ENCODE data around the gene CACNA2D3. TPM values are rescaled to one million over a fixed set of nuclear protein-coding genes. Genes with fewer than 3 reads are reported as not detected.

CACNA2D3 gene
- total RNA-seq, 1 donor from 2014 or later, result not detected

GRCh38 chr3:54764911-54765310 lies 642.6 kb downstream of the CACNA2D3 start:
- Mint-ChIP-seq H3K4me1 (ENCODE audit: low read depth) (peaks cover 3% of the 10 kb centered on the region), H3K36me3 (ENCODE audit: low read depth) (no peaks in the 10 kb centered on the region), H3K27ac (ENCODE audit: unreplicated experiment) (no peak overlapping the region), H3K4me3 (ENCODE audit: unreplicated experiment) (no peak overlapping the region), H3K9me3 (ENCODE audit: low read depth) (no peaks in the 10 kb centered on the region), H3K27me3 (ENCODE audit: low read depth) (peaks cover 11% of the 10 kb centered on the region)
- no peak for TF ChIP-seq CTCF (IDR thresholded peaks at IDR 0.05)
- DNase-seq (ENCODE audit: low spot score), result no peak

GRCh38 chr3:54771050-54771449 lies 648.7 kb downstream of the CACNA2D3 start:
- Mint-ChIP-seq H3K9me3 (ENCODE audit: low read depth) (no peaks in the 10 kb centered on the region), H3K27me3 (ENCODE audit: low read depth) (peaks cover 11% of the 10 kb centered on the region), H3K4me3 (ENCODE audit: unreplicated experiment) (no peak overlapping the region), H3K4me1 (ENCODE audit: low read depth) (no peaks in the 10 kb centered on the region), H3K27ac (ENCODE audit: unreplicated experiment) (no peak overlapping the region), H3K36me3 (ENCODE audit: low read depth) (no peaks in the 10 kb centered on the region)
- DNase-seq (ENCODE audit: low spot score), result no peak
- no peak for TF ChIP-seq CTCF (IDR thresholded peaks at IDR 0.05)

GRCh38 chr3:54772051-54772450 lies 649.7 kb downstream of the CACNA2D3 start:
- no peaks in the 10 kb centered on the region for H3K4me1 Mint-ChIP-seq (ENCODE audit: low read depth)
- no peak overlapping the region for H3K27ac Mint-ChIP-seq (ENCODE audit: unreplicated experiment)
- H3K27me3 Mint-ChIP-seq (ENCODE audit: low read depth), result peaks cover 11% of the 10 kb centered on the region
- H3K36me3 Mint-ChIP-seq (ENCODE audit: low read depth), result no peaks in the 10 kb centered on the region
- TF ChIP-seq CTCF (IDR thresholded peaks at IDR 0.05), result no peak
- no peak overlapping the region for H3K4me3 Mint-ChIP-seq (ENCODE audit: unreplicated experiment)
- DNase-seq (ENCODE audit: low spot score), result no peak
- H3K9me3 Mint-ChIP-seq (ENCODE audit: low read depth), result no peaks in the 10 kb centered on the region

- Mint-ChIP-seq H3K27me3 (ENCODE audit: low read depth) (peaks cover 10% of the 10 kb centered on the region), H3K9me3 (ENCODE audit: low read depth) (no peaks in the 10 kb centered on the region), H3K27ac (ENCODE audit: unreplicated experiment) (no peak overlapping the region), H3K36me3 (ENCODE audit: low read depth) (no peaks in the 10 kb centered on the region), H3K4me3 (ENCODE audit: unreplicated experiment) (no peak overlapping the region), H3K4me1 (ENCODE audit: low read depth) (no peaks in the 10 kb centered on the region)
- DNase-seq (ENCODE audit: low spot score), result no peak
- no peak for TF ChIP-seq CTCF (IDR thresholded peaks at IDR 0.05)
These were observed 650.4 kb downstream of the CACNA2D3 start for GRCh38 chr3:54772746-54773145.

- H3K4me1 Mint-ChIP-seq (ENCODE audit: low read depth), result no peaks in the 10 kb centered on the region
- H3K4me3 Mint-ChIP-seq (ENCODE audit: unreplicated experiment), result no peak overlapping the region
- TF ChIP-seq CTCF (IDR thresholded peaks at IDR 0.05), result no peak
- H3K27ac Mint-ChIP-seq (ENCODE audit: unreplicated experiment), result no peak overlapping the region
- H3K9me3 Mint-ChIP-seq (ENCODE audit: low read depth), result no peaks in the 10 kb centered on the region
- no peaks in the 10 kb centered on the region for H3K36me3 Mint-ChIP-seq (ENCODE audit: low read depth)
- no peak for DNase-seq (ENCODE audit: low spot score)
- peaks cover 9% of the 10 kb centered on the region for H3K27me3 Mint-ChIP-seq (ENCODE audit: low read depth)
These were observed 650.9 kb downstream of the CACNA2D3 start for GRCh38 chr3:54773271-54773670.

Data from chondrocyte (in vitro differentiated cells).